ENCODE data around the gene ARFGAP1. TPM values are rescaled to one million over a fixed set of nuclear protein-coding genes. Genes with fewer than 3 reads are reported as not detected.

The ARFGAP1 gene
- polyA plus RNA-seq, 1 donor, result 76.3 TPM

- H3K9me3 ChIP-seq (ENCODE audit: control insufficient read depth, low read depth, low read length), result no peaks in the 10 kb centered on the region
- no peak for DNase-seq
- WGBS (ENCODE audit: insufficient coverage, low lambda C conversion rate), result no CpG with 5 or more reads among the region's 18 CpGs
- H3K4me3 ChIP-seq (ENCODE audit: low read length), result no peak overlapping the region
- H3K27me3 ChIP-seq (ENCODE audit: control insufficient read depth, insufficient read depth, low read length), result peaks cover 2% of the 10 kb centered on the region
- H3K4me1 ChIP-seq (ENCODE audit: control insufficient read depth, insufficient read depth, low read length), result peaks cover 18% of the 10 kb centered on the region
- peaks cover 3% of the 10 kb centered on the region for H3K36me3 ChIP-seq (ENCODE audit: control insufficient read depth, insufficient read depth, low read length)
- H3K27ac ChIP-seq (ENCODE audit: low read length), result no peak overlapping the region
Observed at GRCh38 chr20:63268671-63269439, 3.8 kb upstream of the ARFGAP1 start.

- peaks cover 2% of the 10 kb centered on the region for H3K27me3 ChIP-seq (ENCODE audit: control insufficient read depth, insufficient read depth, low read length)
- WGBS (ENCODE audit: insufficient coverage, low lambda C conversion rate), result 100% methylated on average over 1 of the region's 9 CpGs
- peaks cover 18% of the 10 kb centered on the region for H3K4me1 ChIP-seq (ENCODE audit: control insufficient read depth, insufficient read depth, low read length)
- no peak overlapping the region for H3K4me3 ChIP-seq (ENCODE audit: low read length)
- no peak overlapping the region for H3K27ac ChIP-seq (ENCODE audit: low read length)
- no peak for DNase-seq
- no peaks in the 10 kb centered on the region for H3K9me3 ChIP-seq (ENCODE audit: control insufficient read depth, low read depth, low read length)
- peaks cover 3% of the 10 kb centered on the region for H3K36me3 ChIP-seq (ENCODE audit: control insufficient read depth, insufficient read depth, low read length)
Observed at GRCh38 chr20:63269724-63270123, 2.9 kb upstream of the ARFGAP1 start.

GRCh38 chr20:63270606-63271325 lies 1.8 kb upstream of the ARFGAP1 start:
- Histone ChIP-seq H3K4me1 (ENCODE audit: control insufficient read depth, insufficient read depth, low read length) (peaks cover 18% of the 10 kb centered on the region), H3K9me3 (ENCODE audit: control insufficient read depth, low read depth, low read length) (no peaks in the 10 kb centered on the region), H3K4me3 (ENCODE audit: low read length) (no peak overlapping the region), H3K27ac (ENCODE audit: low read length) (no peak overlapping the region), H3K36me3 (ENCODE audit: control insufficient read depth, insufficient read depth, low read length) (peaks cover 8% of the 10 kb centered on the region), H3K27me3 (ENCODE audit: control insufficient read depth, insufficient read depth, low read length) (peaks cover 2% of the 10 kb centered on the region)
- WGBS (ENCODE audit: insufficient coverage, low lambda C conversion rate), result no CpG with 5 or more reads among the region's 9 CpGs
- DNase-seq, result no peak

- no peak for DNase-seq
- Histone ChIP-seq H3K36me3 (ENCODE audit: control insufficient read depth, insufficient read depth, low read length) (peaks cover 28% of the 10 kb centered on the region), H3K4me1 (ENCODE audit: control insufficient read depth, insufficient read depth, low read length) (peaks cover 14% of the 10 kb centered on the region), H3K27ac (ENCODE audit: low read length) (peak overlapping the region; percentile 32), H3K9me3 (ENCODE audit: control insufficient read depth, low read depth, low read length) (no peaks in the 10 kb centered on the region), H3K4me3 (ENCODE audit: low read length) (peak overlapping the region; percentile 91), H3K27me3 (ENCODE audit: control insufficient read depth, insufficient read depth, low read length) (no peaks in the 10 kb centered on the region)
- 0% methylated on average over 2 of the region's 37 CpGs for WGBS (ENCODE audit: insufficient coverage, low lambda C conversion rate)
Observed at GRCh38 chr20:63273059-63273579, 506 bp downstream of the ARFGAP1 start.

GRCh38 chr20:63273635-63274380 lies 1.2 kb downstream of the ARFGAP1 start:
- H3K36me3 ChIP-seq (ENCODE audit: control insufficient read depth, insufficient read depth, low read length), result peaks cover 35% of the 10 kb centered on the region
- WGBS (ENCODE audit: insufficient coverage, low lambda C conversion rate), result 14% methylated on average over 1 of the region's 20 CpGs

GRCh38 chr20:63274381-63275228 lies 2.0 kb downstream of the ARFGAP1 start:
- DNase-seq, result no peak
- Histone ChIP-seq H3K27ac (ENCODE audit: low read length) (no peak overlapping the region), H3K4me1 (ENCODE audit: control insufficient read depth, insufficient read depth, low read length) (peaks cover 3% of the 10 kb centered on the region), H3K4me3 (ENCODE audit: low read length) (no peak overlapping the region), H3K36me3 (ENCODE audit: control insufficient read depth, insufficient read depth, low read length) (peaks cover 43% of the 10 kb centered on the region), H3K9me3 (ENCODE audit: control insufficient read depth, low read depth, low read length) (no peaks in the 10 kb centered on the region), H3K27me3 (ENCODE audit: control insufficient read depth, insufficient read depth, low read length) (no peaks in the 10 kb centered on the region)
- no CpG with 5 or more reads among the region's 17 CpGs for WGBS (ENCODE audit: insufficient coverage, low lambda C conversion rate)

More at GRCh38 chr20:63273635-63274380, 1.2 kb downstream of the ARFGAP1 start:
- peaks cover 7% of the 10 kb centered on the region for H3K4me1 ChIP-seq (ENCODE audit: control insufficient read depth, insufficient read depth, low read length)
- no peaks in the 10 kb centered on the region for H3K9me3 ChIP-seq (ENCODE audit: control insufficient read depth, low read depth, low read length)
- peak overlapping the region; percentile 32 for H3K27ac ChIP-seq (ENCODE audit: low read length)
- peak overlapping the region; percentile 91 for H3K4me3 ChIP-seq (ENCODE audit: low read length)
- H3K27me3 ChIP-seq (ENCODE audit: control insufficient read depth, insufficient read depth, low read length), result no peaks in the 10 kb centered on the region
- peak; percentile 58 to 78 for DNase-seq

GRCh38 chr20:63275825-63276224 lies 3.2 kb downstream of the ARFGAP1 start:
- H3K36me3 ChIP-seq (ENCODE audit: control insufficient read depth, insufficient read depth, low read length), result peaks cover 53% of the 10 kb centered on the region
- H3K27me3 ChIP-seq (ENCODE audit: control insufficient read depth, insufficient read depth, low read length), result no peaks in the 10 kb centered on the region
- H3K4me3 ChIP-seq (ENCODE audit: low read length), result no peak overlapping the region
- WGBS (ENCODE audit: insufficient coverage, low lambda C conversion rate), result 100% methylated on average over 2 of the region's 18 CpGs
- H3K27ac ChIP-seq (ENCODE audit: low read length), result no peak overlapping the region
- no peaks in the 10 kb centered on the region for H3K9me3 ChIP-seq (ENCODE audit: control insufficient read depth, low read depth, low read length)
- peaks cover 3% of the 10 kb centered on the region for H3K4me1 ChIP-seq (ENCODE audit: control insufficient read depth, insufficient read depth, low read length)
- DNase-seq, result no peak

- WGBS (ENCODE audit: insufficient coverage, low lambda C conversion rate), result no CpG with 5 or more reads among the region's 20 CpGs
- Histone ChIP-seq H3K9me3 (ENCODE audit: control insufficient read depth, low read depth, low read length) (no peaks in the 10 kb centered on the region), H3K4me1 (ENCODE audit: control insufficient read depth, insufficient read depth, low read length) (peaks cover 3% of the 10 kb centered on the region), H3K27me3 (ENCODE audit: control insufficient read depth, insufficient read depth, low read length) (no peaks in the 10 kb centered on the region), H3K4me3 (ENCODE audit: low read length) (no peak overlapping the region), H3K27ac (ENCODE audit: low read length) (no peak overlapping the region), H3K36me3 (ENCODE audit: control insufficient read depth, insufficient read depth, low read length) (peaks cover 61% of the 10 kb centered on the region)
- no peak for DNase-seq
Observed at GRCh38 chr20:63276956-63277355, 4.3 kb downstream of the ARFGAP1 start.

GRCh38 chr20:63277466-63278272 lies 5.1 kb downstream of the ARFGAP1 start:
- no peak for DNase-seq
- H3K27me3 ChIP-seq (ENCODE audit: control insufficient read depth, insufficient read depth, low read length), result no peaks in the 10 kb centered on the region
- no CpG with 5 or more reads among the region's 30 CpGs for WGBS (ENCODE audit: insufficient coverage, low lambda C conversion rate)
- H3K36me3 ChIP-seq (ENCODE audit: control insufficient read depth, insufficient read depth, low read length), result peaks cover 68% of the 10 kb centered on the region
- no peak overlapping the region for H3K27ac ChIP-seq (ENCODE audit: low read length)
- H3K4me3 ChIP-seq (ENCODE audit: low read length), result no peak overlapping the region
- H3K4me1 ChIP-seq (ENCODE audit: control insufficient read depth, insufficient read depth, low read length), result peaks cover 3% of the 10 kb centered on the region
- no peaks in the 10 kb centered on the region for H3K9me3 ChIP-seq (ENCODE audit: control insufficient read depth, low read depth, low read length)
